BE2C (cell line): ENCODE results near the gene SERPINB7.
"Not testable (repeated sequence)": the region's sequence is repeated elsewhere in the genome, so short reads cannot be mapped to it uniquely, and the experiment has no call there.

Source experiments
- DNase-seq: peaks from one replicate; pipeline ENCODE4 v3.0.0-alpha.2; 2020
- H3K27me3 ChIP-seq: fragments of 250-450 bp; sonication (Bioruptor Pico); 2 replicates; pipeline ENCODE4 v1.5.1; 2020; ENCODE audit warnings: mild to moderate bottlenecking
- H3K36me3 ChIP-seq: fragments of 250-450 bp; sonication (Bioruptor Pico); 2 replicates; pipeline ENCODE4 v1.5.1; 2020; ENCODE audit warnings: mild to moderate bottlenecking
- H3K4me1 ChIP-seq: fragments of 250-450 bp; sonication (Bioruptor Pico); 2 replicates; pipeline ENCODE4 v1.5.1; 2020
- H3K4me3 ChIP-seq: 2 replicates; pipeline ENCODE4 v1.5.1; 2011; ENCODE audit warnings: low read depth, low read length
- H3K9me3 ChIP-seq: fragments of 250-450 bp; sonication (Bioruptor Pico); 2 replicates; pipeline ENCODE4 v1.5.1; 2020
- CTCF ChIP-seq: IDR thresholded peaks from 2 replicates; pipeline ENCODE4 v1.5.1; 2012; ENCODE audit warnings: mild to moderate bottlenecking, low read depth, low read length

The SERPINB7 gene

DNA sequence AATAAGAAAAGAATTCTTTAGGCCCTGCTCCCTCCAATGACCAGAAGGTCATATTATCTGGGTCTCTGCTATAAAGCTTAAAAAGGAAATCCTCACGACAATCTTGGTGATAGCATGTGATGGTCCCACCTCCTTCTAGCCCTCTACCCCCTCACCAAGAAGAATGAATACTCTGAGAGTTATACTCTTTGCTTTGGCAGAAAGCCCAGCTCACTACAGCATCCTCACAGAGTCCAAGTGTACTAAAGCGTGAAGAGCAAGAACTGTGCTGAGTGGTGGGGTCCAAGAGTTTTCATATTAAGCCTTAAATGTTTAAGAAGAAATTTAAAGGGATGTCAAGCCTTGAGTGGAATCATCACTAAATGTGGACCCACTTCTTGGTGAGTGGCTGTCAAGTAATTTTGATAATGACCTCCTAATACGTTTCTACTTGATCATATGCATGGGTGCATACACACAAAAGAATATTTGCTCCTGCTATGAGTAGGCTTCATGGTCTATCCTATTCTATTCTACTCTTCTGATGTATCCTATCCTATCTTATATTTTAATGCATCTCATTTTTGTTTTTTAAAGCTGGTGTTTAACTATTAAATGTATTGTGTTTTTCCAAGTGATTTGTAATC, 16.5 kb upstream of the SERPINB7 start:
- Histone ChIP-seq H3K4me1 (no peaks in the 10 kb centered on the region), H3K27me3 (no peaks in the 10 kb centered on the region), H3K4me3 (no peak overlapping the region), H3K36me3 (no peaks in the 10 kb centered on the region), H3K9me3 (no peaks in the 10 kb centered on the region)
- no peak for TF ChIP-seq CTCF
- DNase-seq: no peak

- H3K4me1 ChIP-seq, H3K36me3 ChIP-seq, H3K9me3 ChIP-seq, DNase-seq, H3K27me3 ChIP-seq, H3K4me3 ChIP-seq: not testable (repeated sequence)
Measured at GRCh38 chr18:63759786-63760185, 15.4 kb upstream of the SERPINB7 start.

- H3K36me3 ChIP-seq: no peaks in the 10 kb centered on the region
- H3K27me3 ChIP-seq: no peaks in the 10 kb centered on the region
- no peak overlapping the region for H3K4me3 ChIP-seq
- DNase-seq: no peak
- no peaks in the 10 kb centered on the region for H3K9me3 ChIP-seq
- H3K4me1 ChIP-seq: no peaks in the 10 kb centered on the region
- no peak for TF ChIP-seq CTCF
Measured at GRCh38 chr18:63762518-63762917, 12.7 kb upstream of the SERPINB7 start.

DNA sequence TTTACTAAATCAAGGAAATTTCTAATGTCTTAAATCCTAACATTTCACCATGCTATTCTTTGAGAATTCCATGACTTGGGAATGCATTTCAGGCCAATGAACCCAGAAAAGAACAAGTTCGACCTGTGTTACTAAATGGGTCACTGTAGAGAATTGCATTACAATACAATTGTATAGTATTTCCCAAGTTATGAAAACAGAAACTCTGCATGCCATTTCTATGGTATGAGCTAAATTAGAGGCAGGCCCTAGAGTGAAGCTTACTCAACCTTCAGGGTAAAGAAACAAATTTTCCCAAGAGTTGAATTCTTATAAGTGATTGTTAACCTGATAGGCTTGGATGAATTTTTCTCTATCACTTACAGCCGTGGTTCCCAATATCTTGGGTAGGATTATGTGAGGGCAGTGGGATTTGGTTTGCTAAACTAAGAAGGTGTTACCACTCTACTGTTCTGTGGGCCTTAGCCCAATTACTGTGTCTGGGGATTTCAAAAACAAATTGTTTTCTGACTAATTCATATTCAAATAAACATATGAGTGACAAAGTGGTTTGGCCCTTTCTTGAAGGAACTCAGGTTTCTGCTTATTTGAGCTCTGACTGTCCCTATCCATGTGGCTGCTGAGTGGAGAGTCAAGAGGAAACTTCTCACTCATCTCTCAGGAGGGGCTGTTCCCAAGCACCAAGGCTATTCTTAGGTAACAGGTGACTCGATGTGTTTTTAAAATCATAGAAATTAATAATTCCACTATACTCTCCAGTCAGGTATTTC, 11.2 kb upstream of the SERPINB7 start:
- no peaks in the 10 kb centered on the region for H3K9me3 ChIP-seq
- no peaks in the 10 kb centered on the region for H3K27me3 ChIP-seq
- H3K4me1 ChIP-seq: no peaks in the 10 kb centered on the region
- no peak overlapping the region for H3K4me3 ChIP-seq
- no peaks in the 10 kb centered on the region for H3K36me3 ChIP-seq
- no peak for DNase-seq
- TF ChIP-seq CTCF: no peak

GRCh38 chr18:63765837-63766236, 9.4 kb upstream of the SERPINB7 start:
- Histone ChIP-seq H3K27me3 (no peaks in the 10 kb centered on the region), H3K9me3 (no peaks in the 10 kb centered on the region), H3K36me3 (no peaks in the 10 kb centered on the region), H3K4me3 (no peak overlapping the region), H3K4me1 (no peaks in the 10 kb centered on the region)
- DNase-seq: no peak
- no peak for TF ChIP-seq CTCF

- Histone ChIP-seq H3K4me3 (no peak overlapping the region), H3K36me3 (no peaks in the 10 kb centered on the region), H3K9me3 (no peaks in the 10 kb centered on the region), H3K4me1 (no peaks in the 10 kb centered on the region), H3K27me3 (no peaks in the 10 kb centered on the region)
- TF ChIP-seq CTCF: no peak
- no peak for DNase-seq
Measured at GRCh38 chr18:63773551-63773950, 1.7 kb upstream of the SERPINB7 start.
